Measurements from ENCODE around the gene INSIG1.

Gene INSIG1

DNA sequence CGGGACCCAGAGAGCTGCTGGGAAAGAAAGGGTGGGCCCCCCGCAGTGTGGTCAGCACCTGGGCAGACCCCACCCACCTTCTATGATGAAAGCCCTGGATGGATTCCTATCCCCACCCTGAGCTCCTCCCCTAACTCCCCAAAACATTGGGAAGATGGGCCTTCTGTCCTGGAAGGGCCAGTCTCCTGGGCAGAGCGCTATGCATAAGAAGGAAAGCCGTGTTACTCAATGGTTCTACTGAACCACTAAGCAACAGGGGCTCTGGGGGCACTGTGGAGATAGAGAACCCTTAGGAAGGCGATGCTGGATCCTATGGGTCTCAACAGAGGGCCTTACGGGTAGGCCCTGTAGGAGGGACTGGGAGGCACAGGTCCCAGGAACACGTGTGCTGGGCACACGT lies 30.7 kb upstream of the INSIG1 start:
- DNase-seq = no peak

DNA sequence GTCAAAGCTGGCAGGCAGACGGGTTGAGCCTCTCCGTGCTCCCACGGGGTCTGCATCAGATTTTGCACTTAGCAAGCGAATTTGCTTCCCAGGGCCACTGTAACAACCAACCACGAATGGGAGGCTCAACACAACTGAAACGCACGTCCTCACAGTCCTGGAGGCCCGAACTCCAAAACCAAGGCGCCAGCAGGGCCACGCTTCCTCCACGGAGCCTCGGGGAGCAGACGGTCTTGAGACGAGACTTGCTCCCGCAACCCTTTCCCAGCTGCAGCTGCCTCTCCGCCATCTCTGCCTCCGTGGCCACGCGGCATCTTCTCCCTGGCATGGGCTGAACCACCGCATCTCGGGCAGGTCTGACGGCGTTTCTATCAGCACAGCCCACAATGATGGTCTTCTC lies 30.2 kb upstream of the INSIG1 start:
- no peak for DNase-seq

DNA sequence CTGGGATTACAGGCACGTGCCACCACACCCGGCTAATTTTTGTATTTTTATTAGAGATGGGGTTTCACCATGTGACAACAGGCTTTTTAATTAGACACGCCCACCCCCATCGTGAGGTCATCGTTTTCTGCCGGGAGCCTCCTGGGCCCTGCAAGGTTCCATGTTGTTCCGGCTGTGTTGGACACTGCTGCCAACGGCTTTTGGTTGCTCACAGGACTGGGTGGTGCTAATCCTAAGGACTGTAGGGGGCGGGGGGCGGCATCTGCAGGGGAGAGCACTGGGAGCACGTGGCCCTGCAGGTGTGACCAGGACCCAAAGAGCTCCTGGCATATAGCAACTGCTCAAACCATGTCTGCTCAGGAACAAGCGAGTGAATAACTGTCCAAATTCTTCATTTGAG lies 29.5 kb upstream of the INSIG1 start:
- no peak for DNase-seq

DNA sequence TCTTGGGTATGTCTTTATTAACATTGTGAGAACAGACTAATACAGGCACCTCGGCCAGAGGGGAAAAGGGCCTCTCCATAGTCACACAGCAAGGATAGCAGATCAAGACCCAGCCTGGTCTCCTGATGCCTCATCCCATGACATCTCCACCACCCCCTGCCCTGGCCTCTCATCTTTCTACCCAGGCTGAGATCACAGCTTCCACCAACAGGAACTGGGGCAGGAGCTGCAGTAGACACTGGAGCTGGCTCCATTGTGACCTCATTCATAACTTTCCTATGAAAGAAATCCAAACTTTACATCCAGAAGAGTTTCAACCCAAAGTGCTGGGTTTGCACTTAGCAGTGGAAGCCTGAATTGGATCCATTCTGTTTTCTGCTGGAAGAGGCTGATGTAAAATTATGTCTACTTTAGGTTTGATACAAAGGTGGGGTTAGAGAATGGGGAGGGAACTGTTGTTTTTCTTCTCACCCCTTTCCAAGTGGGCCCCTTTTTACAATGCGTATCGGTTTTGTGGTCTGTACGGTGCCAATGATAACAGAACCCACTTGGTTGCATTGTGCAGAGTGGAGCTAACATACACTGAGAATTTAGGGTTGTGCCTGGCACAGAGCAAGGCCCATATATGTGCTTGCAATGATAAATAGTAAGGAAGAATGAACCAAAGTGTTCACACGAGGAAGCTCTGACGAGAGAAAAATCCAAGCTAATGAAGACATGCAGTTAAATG lies 28.6 kb upstream of the INSIG1 start:
- no peak for DNase-seq

- DNase-seq = no peak
These were observed 27.7 kb upstream of the INSIG1 start for GRCh38 chr7:155269766-155270585.

GRCh38 chr7:155270861-155271260 lies 26.8 kb upstream of the INSIG1 start:
- DNase-seq = no peak

DNA sequence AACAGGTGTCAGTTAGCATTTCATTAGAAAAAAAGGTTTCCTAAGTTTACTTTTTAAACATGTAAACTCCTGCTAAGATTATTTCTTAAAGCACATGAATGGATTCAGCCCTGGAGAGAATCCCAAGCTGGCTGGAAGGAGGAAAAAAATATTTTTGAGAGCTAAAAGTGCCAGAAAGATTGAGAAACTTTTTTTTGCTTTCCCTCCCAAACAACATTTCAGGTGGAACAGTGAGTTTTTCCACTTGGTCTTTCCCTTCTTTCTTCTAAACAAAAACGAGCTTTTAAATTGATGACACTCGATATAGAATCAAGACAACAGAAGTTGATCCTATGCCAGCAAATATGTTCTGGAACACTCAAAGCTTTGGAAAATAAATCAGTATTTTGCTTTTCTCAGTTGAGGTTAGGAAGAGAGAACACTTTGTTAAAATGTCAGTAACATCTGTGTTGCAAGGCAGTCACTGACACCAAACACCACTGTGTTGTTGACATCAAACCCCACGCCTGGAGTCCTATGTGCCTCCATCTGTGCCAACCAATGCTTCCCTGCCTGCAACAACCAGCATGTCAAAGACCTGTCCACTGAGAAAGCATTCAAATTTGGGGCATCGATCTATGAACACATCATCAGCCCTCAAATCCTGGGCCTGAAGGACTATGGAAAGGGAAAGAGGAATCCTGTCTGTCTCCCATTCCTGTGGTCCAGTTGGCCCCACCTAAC lies 22.9 kb upstream of the INSIG1 start:
- no peak for DNase-seq

GRCh38 chr7:155276042-155276799 lies 21.5 kb upstream of the INSIG1 start:
- no peak for DNase-seq

DNA sequence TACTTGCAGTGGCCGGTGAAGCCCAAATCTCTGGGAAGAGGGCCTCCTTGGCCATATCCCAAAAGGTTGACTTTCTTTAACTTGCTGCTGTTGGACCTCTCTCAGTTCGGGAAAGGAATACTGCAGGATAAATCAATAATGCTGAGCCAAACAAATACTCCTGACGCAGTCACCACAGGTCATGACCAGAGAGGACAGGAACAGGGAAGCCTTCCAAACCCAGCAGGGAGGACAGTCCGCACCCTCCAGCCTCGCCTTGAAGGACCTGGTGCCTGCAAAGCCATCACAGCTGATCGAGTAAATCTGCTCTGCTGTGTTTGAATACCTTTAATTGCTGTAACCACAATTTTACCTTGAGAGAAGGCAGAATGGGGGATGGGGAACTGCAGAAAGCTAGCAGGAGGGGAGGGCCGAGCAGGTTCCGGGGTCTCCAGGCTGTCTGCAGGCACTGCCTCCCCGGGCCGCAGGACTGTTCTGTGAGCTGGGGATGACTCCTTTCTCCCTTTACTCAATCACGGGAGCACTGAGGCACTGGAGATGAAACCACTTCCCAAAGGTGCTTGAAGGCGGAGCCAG lies 20.8 kb upstream of the INSIG1 start:
- DNase-seq = no peak

DNA sequence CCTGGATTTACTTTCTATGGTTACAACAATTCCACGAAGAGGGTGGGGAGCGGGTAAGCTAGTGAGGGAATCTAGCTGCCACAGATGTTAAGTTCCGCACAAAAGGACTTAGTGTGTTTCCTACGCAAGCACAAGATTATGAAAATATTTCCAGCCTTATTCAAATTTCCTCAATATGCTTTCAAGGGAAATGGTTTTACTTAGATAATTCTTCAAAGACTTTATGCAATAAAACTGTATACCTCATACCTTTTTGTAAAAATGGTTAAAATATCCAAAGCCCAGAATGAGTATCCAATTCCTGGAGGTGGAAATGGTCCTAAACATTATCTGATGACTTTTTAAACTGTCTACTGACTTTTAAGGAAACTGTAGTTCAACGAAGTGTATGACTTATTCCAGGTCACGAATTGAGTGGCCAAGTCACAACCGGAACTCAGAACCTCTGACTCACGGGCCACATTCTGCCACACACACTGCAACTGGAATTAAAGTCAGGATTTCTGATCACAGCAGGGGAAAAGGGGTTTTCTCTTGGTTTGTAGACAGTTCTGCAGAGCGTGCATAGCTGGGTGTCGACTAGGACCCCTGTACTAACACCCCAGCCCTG lies 20.2 kb upstream of the INSIG1 start:
- DNase-seq = no peak

- DNase-seq = no peak
These were observed 18.8 kb upstream of the INSIG1 start for GRCh38 chr7:155278921-155279320.

- DNase-seq = no peak
These were observed 17.8 kb upstream of the INSIG1 start for GRCh38 chr7:155279787-155280445.

DNA sequence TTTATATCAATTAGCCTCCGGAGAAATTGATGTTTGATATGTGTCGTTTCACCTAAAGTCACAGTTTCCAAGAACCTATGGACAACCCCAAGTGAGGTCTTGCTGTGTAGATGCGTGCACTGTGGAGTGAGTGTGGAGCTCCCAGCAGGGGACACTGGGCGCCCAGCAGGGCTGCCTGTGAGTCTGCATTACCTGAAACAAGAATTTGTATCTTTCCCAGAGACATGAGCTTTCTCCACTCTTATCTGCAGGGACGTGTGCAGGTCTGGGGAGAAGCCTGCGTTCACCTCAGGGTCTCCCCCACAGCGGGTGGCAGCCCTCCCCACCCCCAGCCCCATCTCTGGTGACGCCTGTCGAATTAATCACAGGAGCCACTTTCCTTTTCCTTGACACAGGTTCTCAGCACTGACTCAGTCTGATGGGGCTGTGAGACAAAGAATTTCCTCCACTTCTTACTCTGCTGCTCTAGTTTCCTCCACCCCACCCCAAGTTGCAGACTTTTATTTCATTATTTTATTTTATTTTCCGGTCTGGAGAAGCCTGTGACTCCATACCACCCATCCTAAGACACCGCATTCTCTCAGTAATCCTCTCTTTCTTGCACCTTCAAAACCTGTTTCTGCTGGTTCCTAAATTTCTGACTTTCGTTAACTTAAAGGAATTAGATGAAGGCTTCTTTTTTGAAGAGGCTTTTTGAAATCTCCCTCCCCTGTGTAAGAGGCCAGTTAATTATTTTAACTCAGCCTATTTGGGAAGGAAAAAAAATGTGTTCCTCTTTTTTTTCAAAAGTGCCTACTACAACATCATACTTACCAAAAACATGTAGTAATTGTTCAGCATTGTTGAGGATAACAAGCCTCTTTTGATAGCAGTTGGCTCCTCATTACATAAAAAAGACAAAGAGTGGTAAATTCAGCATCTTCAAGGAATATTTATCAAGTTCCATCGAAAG lies 17.0 kb upstream of the INSIG1 start:
- DNase-seq = no peak

- no peak for DNase-seq
These were observed 16.2 kb upstream of the INSIG1 start for GRCh38 chr7:155281398-155281969.

DNA sequence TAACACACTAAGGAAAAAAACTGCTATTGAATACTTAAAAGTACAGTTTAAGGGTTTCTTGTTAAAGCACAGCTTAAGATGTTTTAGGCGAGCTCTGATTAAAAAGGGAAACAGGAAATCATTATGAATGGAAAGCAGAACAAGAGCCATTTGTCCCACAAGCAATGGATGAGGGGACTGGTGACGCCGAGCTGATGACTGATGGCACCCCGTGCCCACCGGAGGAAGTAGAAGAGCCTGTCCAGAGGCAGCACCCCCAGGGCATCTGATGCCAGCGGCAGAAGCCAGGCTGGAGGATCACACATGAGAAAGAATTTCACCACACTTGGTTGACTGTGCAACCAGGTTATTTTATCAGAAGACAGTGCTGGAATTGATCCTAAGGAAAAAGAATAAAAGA lies 15.0 kb upstream of the INSIG1 start:
- no peak for DNase-seq

GRCh38 chr7:155283565-155284194 lies 14.0 kb upstream of the INSIG1 start:
- no peak for DNase-seq

DNA sequence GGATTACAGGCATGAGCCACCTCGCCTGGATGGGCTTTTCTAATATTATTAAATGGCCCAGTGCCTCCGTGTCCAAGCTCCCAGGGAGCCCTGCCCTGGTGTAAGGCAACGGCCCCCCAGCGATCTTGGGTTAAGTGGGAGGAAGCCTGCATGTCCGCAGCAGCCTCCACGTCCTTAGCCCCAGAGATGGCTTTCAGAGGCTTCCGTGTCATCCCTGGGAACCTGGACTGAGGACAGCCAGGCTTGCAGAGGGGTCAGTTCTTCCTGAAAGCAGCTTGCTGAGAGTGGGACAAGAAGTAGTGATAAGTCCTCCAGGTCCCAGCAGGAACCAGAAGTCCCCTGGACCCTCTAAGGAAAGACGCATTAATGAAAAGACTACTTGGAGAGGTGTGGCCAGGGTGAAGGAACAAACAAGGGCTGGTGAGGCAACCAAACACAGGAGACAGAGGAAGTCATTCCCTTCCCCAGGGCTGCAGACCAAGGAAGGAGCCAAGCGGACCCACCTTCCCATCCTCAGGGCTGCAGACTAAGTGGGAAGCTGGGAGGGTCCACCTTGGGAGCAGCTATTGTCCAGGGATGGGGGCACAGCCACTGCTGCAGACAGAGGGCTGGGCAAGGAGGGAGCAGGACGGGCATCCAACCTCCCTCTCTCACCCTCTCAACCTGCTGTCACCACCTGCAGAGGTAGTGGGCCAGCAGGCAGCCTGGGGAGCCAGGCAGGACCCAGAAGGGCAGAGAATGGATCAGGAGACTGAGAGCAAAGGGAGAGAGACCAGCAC lies 13.0 kb upstream of the INSIG1 start:
- DNase-seq = no peak

- no peak for DNase-seq
These were observed 12.3 kb upstream of the INSIG1 start for GRCh38 chr7:155285423-155285822.

DNA sequence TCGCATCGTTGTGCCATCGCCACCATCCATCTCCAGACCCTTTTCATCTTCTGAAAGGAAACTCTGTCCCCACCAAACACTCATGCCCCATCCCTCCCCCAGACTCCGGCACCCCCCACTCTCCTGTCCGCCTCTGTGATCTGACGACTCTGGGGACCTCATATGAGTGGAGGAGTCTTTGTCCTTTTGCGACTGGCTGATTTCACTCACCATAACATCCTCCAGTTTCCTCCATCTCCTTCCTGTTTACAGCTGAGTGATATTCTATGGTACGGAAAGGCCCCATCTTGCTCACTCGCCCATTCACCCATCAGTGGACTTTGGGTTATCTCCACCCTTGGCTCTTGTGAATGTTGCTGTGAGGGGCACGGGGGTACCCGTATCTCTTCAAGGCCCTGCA lies 11.8 kb upstream of the INSIG1 start:
- no peak for DNase-seq
